HG02852 (cell line): ENCODE data around the gene ZDHHC21.
"Not testable (repeated sequence)": the region's sequence is repeated elsewhere in the genome, so short reads cannot be mapped to it uniquely, and the experiment has no call there.

Source experiments
- ATAC-seq: cut with Tn5 transposase; IDR thresholded peaks from one replicate; pipeline ENCODE4 v1.9.1; 2021; ENCODE audit warnings: mild to moderate bottlenecking, moderate library complexity; ENCODE audit not compliant: unreplicated experiment

Gene ZDHHC21

DNA sequence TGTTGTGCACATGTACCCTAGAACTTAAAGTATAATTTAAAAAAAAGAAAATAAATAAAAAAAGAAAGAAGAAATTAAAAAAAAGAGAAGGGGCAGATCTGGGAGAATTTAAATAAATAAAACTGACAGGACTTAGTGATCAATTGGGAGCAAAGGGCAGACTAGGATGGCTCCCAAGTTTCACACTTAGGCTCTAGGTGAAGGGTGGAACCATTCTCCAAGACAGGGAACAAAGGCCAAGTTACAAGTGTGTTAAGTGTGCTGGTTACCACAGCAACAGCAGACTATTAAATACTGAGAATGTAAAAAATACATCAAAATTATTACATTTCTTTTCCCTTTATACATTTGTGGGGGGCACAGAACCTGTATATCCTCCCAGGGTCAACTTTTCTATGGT lies 7.1 kb downstream of the ZDHHC21 start:
- no peak for ATAC-seq

GRCh38 chr9:14682616-14683015 lies 10.6 kb downstream of the ZDHHC21 start:
- ATAC-seq: not testable (repeated sequence)

DNA sequence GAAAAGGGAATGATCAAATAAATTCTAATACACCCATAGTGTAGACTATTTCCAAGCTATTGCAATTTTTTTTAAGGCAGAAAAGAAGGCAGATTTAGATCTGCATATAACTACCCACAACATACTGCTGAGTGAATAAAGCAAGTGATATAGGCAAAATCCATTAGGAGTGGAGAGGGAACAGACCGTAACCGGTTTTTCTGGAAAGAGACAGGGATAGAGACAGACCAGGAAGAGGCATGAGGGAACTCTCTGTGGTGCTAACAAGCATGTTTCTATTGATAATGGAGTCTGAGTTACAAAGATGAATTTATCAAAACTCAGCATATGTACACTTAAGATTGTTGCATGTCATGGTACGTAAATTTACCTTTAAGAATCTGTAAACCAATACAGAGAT lies 14.5 kb downstream of the ZDHHC21 start:
- no peak for ATAC-seq

GRCh38 chr9:14677872-14678271 lies 15.4 kb downstream of the ZDHHC21 start:
- no peak for ATAC-seq

DNA sequence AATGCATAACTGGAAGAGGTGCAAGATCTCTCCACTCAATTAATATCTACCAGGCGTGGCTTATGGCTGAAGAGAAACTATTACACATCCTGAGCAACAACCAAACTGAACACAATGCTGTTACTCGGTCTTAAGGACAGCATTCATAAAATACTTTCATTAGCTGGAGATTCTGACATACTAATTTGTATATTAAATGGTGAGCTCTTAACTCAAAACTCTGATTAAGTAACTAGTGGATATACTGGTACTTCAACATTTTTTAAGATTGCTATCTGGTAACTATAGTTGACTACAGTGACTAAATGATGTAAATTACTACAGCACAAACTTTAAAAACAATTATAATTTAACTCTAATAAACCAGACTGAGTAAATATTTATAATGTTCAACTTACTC lies 15.8 kb downstream of the ZDHHC21 start:
- ATAC-seq: no peak

- no peak for ATAC-seq
Measured at GRCh38 chr9:14674630-14675029, 18.6 kb downstream of the ZDHHC21 start.

GRCh38 chr9:14671377-14671776 lies 21.9 kb downstream of the ZDHHC21 start:
- peak; percentile 47 for ATAC-seq

GRCh38 chr9:14670718-14671117 lies 22.5 kb downstream of the ZDHHC21 start:
- no peak for ATAC-seq

GRCh38 chr9:14664022-14664421 lies 29.2 kb downstream of the ZDHHC21 start:
- ATAC-seq: not testable (repeated sequence)

- no peak for ATAC-seq
Measured at GRCh38 chr9:14662060-14662453, 31.2 kb downstream of the ZDHHC21 start.

DNA sequence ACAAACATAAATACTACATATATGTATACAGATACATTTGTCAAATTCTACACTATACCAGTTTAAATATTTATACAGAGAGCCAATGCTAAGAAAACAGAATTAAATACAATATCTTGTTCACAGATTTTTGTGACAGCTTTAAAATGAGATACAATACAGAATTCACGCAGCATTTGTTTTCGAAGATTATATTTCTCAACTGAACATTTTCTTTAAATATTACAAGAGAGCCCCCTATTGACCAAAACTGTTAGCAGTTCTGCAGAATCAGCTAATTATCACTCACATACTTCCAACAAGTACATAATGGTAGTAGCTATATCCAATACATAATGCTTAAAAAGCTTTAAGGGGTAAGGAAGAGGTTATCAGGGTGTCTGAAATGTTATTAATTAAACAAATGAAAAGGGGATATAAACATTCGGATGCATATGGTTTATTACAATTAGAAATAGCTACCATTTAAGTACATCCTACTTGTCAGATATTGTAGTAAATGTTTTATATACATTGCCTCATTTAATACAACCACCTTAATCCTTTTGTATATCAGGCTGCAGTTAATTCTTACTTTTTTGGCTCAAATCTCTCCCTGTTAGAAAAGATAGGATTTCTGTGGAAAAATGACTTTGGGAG lies 31.7 kb downstream of the ZDHHC21 start:
- no peak for ATAC-seq

- ATAC-seq: no peak
Measured at GRCh38 chr9:14660721-14661120, 32.5 kb downstream of the ZDHHC21 start.

DNA sequence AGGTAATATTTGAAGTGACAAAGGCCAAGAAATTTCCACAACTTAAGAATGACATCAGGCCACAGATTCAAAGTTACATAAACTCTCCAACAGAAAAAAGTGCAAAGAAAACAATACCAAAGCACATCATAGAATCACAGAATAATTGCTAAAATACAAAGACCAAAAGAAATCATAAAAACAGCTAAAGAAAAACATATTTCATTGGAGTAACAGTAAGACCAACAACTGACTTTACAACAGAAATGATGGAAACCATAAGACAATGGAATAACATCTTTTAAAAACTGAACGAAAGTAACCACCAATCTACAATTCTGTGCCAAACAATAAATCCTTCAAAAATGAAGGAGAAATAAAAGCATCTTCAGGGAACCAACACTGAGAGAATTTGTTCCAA lies 38.3 kb downstream of the ZDHHC21 start:
- no peak for ATAC-seq

DNA sequence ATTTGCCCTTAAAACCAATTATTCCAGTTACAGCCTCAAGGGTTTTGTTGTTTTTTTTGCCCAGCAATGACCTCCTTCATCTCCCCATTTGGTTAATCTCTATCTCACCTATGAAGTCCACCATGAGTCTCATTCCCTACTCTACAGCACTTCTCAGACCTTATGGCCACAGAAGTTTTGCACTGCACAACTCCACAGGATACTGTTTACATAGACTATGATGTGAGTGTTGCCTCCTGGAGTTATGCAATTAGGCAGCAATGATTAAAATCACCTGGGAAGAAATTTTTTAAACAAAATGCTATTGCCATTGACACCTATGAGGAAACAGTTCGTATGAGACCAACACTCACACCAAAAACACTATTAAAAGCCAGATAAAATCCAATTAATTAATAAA lies 39.7 kb downstream of the ZDHHC21 start:
- no peak for ATAC-seq

GRCh38 chr9:14652729-14653377 lies 40.4 kb downstream of the ZDHHC21 start:
- ATAC-seq: no peak

GRCh38 chr9:14650596-14650995 lies 42.6 kb downstream of the ZDHHC21 start:
- no peak for ATAC-seq

- no peak for ATAC-seq
Measured at GRCh38 chr9:14645648-14646047, 47.6 kb downstream of the ZDHHC21 start.

DNA sequence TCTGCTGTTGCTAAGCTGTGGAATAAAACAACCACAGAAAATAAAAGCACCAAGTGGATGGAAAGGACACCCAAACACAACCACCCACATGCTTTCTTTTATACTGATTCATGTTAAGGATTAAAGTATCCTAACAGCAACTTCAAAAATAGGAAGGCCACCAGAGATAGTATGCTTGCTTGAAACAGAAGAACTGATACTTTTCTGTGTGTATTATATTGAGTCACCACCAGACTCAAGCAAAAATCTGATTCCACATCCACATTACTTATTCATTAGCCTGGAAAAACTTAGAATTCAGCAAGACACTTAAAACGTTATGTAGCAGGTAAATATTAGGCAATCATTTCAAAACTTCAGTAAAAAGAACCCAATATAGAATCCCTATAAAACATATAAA lies 52.3 kb downstream of the ZDHHC21 start:
- ATAC-seq: no peak

- no peak for ATAC-seq
Measured at GRCh38 chr9:14640294-14640693, 52.9 kb downstream of the ZDHHC21 start.

GRCh38 chr9:14633906-14634565 lies 59.2 kb downstream of the ZDHHC21 start:
- ATAC-seq: no peak

GRCh38 chr9:14633148-14633547 lies 60.1 kb downstream of the ZDHHC21 start:
- ATAC-seq: no peak

- ATAC-seq: no peak
Measured at GRCh38 chr9:14627513-14627912, 65.7 kb downstream of the ZDHHC21 start.
